HCT116 (cell line): ENCODE measurements around the gene EXOSC10.

Experiments used
- ELF1 ChIP-seq: IDR thresholded peaks from 2 replicates; pipeline ENCODE4 v1.6.1; 2012; ENCODE audit warnings: low read depth, borderline replicate concordance
- EZH2 ChIP-seq: fragments of 200-600 bp; sonication (generic); IDR thresholded peaks from 2 replicates; pipeline ENCODE4 v1.6.1; 2017; ENCODE audit warnings: antibody characterized with exemption, mixed run types
- EZH2phosphoT487 ChIP-seq: fragments of 200-600 bp; IDR thresholded peaks from 2 replicates; pipeline ENCODE4 v1.6.1; 2018; ENCODE audit warnings: antibody characterized with exemption, borderline replicate concordance
- JUND ChIP-seq: IDR thresholded peaks from 2 replicates; pipeline ENCODE4 v1.6.1; 2012
- POLR2A ChIP-seq: IDR thresholded peaks from 2 replicates; pipeline ENCODE4 v1.7.0; 2011; ENCODE audit warnings: borderline replicate concordance; ENCODE audit not compliant: insufficient read depth, insufficient read length; ENCODE audit errors: extremely low read depth
- POLR2AphosphoS5 ChIP-seq: IDR thresholded peaks from 2 replicates; pipeline ENCODE4 v1.6.1; 2011; ENCODE audit warnings: mild to moderate bottlenecking, low read depth, low read length, moderate library complexity
- RAD21 ChIP-seq: IDR thresholded peaks from 2 replicates; pipeline ENCODE4 v1.6.1; 2012; ENCODE audit warnings: low read depth, mild to moderate bottlenecking
- SIN3A ChIP-seq: IDR thresholded peaks from 2 replicates; pipeline ENCODE4 v1.6.1; 2012; ENCODE audit warnings: low read depth
- SRF ChIP-seq: IDR thresholded peaks from 2 replicates; pipeline ENCODE4 v1.6.1; 2012; ENCODE audit warnings: low read depth
- YY1 ChIP-seq: IDR thresholded peaks from 2 replicates; pipeline ENCODE4 v1.6.1; 2011; ENCODE audit warnings: low read length, low read depth, moderate library complexity, mild to moderate bottlenecking; ENCODE audit not compliant: insufficient replicate concordance; ENCODE audit errors: extremely low read depth
- ZNF274 ChIP-seq: fragments of 200-500 bp; sonication (Bioruptor generic); IDR thresholded peaks from 2 replicates; pipeline ENCODE4 v1.6.1; 2014; ENCODE audit warnings: mild to moderate bottlenecking, low read depth, low read length, inconsistent platforms
- TF ChIP-seq, protein P1 (sequence below), 3 experiments: fragments of 200-600 bp in 1 of 3; sonication (generic) in 1 of 3; IDR thresholded peaks in 2 of 3; conservative IDR thresholded peaks in 1 of 3; 2 replicates each; pipeline ENCODE4 v1.5.1; 2012 to 2017; ENCODE audit warnings: low read depth in 2 of 3, low read length in 2 of 3, antibody characterized with exemption in 1 of 3, borderline replicate concordance in 1 of 3, control low read depth in 1 of 3, mild to moderate bottlenecking in 1 of 3, mixed read lengths in 1 of 3, mixed run types in 1 of 3, moderate library complexity in 1 of 3; ENCODE audit not compliant: insufficient read depth in 1 of 3
- TF ChIP-seq, protein P2 (sequence below): IDR thresholded peaks from 2 replicates; pipeline ENCODE4 v1.6.1; 2012; ENCODE audit warnings: low read depth

DNA sequence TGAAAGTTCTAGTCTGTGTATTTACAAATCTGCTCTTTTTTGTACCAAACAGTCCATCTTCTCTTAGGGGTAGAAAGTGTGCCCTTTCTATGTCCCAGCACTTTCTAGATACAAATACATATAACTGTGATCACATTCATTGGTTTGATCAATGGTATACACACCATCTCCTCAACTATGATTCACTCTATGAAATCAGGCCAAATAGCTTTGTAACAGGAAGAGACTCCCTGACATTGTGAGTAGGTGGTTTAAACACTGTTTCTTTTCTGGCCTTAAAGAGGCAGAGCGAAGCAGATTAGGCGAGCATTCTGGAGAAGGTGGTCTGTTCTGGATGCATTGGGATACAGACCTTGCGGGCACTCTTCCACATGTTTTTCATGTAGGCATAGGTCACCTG, 39.3 kb upstream of the EXOSC10 start:
- TF ChIP-seq POLR2AphosphoS5 (no peak), SRF (no peak), SIN3A (no peak), YY1 (no peak), EZH2 (no peak), RAD21 (no peak), ZNF274 (no peak), POLR2A (no peak), EZH2phosphoT487 (no peak), ELF1 (no peak), JUND (no peak)
- TF ChIP-seq, protein P1, sequence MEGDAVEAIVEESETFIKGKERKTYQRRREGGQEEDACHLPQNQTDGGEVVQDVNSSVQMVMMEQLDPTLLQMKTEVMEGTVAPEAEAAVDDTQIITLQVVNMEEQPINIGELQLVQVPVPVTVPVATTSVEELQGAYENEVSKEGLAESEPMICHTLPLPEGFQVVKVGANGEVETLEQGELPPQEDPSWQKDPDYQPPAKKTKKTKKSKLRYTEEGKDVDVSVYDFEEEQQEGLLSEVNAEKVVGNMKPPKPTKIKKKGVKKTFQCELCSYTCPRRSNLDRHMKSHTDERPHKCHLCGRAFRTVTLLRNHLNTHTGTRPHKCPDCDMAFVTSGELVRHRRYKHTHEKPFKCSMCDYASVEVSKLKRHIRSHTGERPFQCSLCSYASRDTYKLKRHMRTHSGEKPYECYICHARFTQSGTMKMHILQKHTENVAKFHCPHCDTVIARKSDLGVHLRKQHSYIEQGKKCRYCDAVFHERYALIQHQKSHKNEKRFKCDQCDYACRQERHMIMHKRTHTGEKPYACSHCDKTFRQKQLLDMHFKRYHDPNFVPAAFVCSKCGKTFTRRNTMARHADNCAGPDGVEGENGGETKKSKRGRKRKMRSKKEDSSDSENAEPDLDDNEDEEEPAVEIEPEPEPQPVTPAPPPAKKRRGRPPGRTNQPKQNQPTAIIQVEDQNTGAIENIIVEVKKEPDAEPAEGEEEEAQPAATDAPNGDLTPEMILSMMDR (IDR thresholded peaks at IDR 0.05 in 2 of 3, conservative IDR thresholded peaks at IDR 0.05 in 1 of 3; ENCODE audit: borderline replicate concordance in 1 of 3, insufficient read depth in 1 of 3, low read depth in 2 of 3, low read length in 2 of 3), result no peak
- TF ChIP-seq, protein P2, sequence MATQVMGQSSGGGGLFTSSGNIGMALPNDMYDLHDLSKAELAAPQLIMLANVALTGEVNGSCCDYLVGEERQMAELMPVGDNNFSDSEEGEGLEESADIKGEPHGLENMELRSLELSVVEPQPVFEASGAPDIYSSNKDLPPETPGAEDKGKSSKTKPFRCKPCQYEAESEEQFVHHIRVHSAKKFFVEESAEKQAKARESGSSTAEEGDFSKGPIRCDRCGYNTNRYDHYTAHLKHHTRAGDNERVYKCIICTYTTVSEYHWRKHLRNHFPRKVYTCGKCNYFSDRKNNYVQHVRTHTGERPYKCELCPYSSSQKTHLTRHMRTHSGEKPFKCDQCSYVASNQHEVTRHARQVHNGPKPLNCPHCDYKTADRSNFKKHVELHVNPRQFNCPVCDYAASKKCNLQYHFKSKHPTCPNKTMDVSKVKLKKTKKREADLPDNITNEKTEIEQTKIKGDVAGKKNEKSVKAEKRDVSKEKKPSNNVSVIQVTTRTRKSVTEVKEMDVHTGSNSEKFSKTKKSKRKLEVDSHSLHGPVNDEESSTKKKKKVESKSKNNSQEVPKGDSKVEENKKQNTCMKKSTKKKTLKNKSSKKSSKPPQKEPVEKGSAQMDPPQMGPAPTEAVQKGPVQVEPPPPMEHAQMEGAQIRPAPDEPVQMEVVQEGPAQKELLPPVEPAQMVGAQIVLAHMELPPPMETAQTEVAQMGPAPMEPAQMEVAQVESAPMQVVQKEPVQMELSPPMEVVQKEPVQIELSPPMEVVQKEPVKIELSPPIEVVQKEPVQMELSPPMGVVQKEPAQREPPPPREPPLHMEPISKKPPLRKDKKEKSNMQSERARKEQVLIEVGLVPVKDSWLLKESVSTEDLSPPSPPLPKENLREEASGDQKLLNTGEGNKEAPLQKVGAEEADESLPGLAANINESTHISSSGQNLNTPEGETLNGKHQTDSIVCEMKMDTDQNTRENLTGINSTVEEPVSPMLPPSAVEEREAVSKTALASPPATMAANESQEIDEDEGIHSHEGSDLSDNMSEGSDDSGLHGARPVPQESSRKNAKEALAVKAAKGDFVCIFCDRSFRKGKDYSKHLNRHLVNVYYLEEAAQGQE, result no peak
